HepG2 (cell line): ENCODE measurements around the gene RNPEPL1. TPM values are rescaled to one million over a fixed set of nuclear protein-coding genes. Genes with fewer than 3 reads are reported as not detected.

Experiments used
- ATAC-seq: fragments of 200-7000 bp; cut with Tn5 transposase; 3 replicates; pipeline ENCODE4 v1.9.1; 2020; ENCODE audit warnings: mild to moderate bottlenecking, moderate library complexity
- BruUV-seq: library from RNA; stranded (reverse); fragments of 400-500 nt; replicated peaks from 2 replicates; lab custom pipeline; 2021; lab: Mats Ljungman, UMichigan
- CTCF ChIA-PET: fragments of 300-600 bp; formaldehyde crosslinking; extraction: SDS; loops from one replicate; lab custom pipeline; 2021; ENCODE audit warnings: low total read pairs, inconsistent platforms, low intra/inter-chr PET ratio; lab: Yijun Ruan, JAX
- POLR2A ChIA-PET: fragments of 350-600 bp; sonication (Branson Sonifier 250); formaldehyde crosslinking; loops from one replicate; lab custom pipeline; 2020; ENCODE audit warnings: antibody characterized with exemption, inconsistent platforms; lab: Yijun Ruan, JAX
- DNase-seq: peaks from one replicate; pipeline ENCODE4 v3.0.0-alpha.2; 2015; ENCODE audit warnings: low spot score
- FAIRE-seq: peaks from 3 replicates; lab custom pipeline; 2011; peaks lifted over from hg19 to GRCh38; lab: Jason Lieb, UNC
- H2AFZ ChIP-seq: one replicate; pipeline ENCODE4 v1.6.1; 2011; ENCODE audit warnings: low read length, inconsistent platforms
- H3K27ac ChIP-seq: fragments of 300-600 bp; 3 replicates; pipeline ENCODE4 v1.8.0; 2011; ENCODE audit warnings: mixed run types, mild to moderate bottlenecking, mixed read lengths, low read length, inconsistent platforms; ENCODE audit not compliant: insufficient read depth; ENCODE audit errors: extremely low read length
- H3K27me3 ChIP-seq, 2 experiments: fragments of 200-600 bp in 1 of 2; 2 replicates in 1 of 2; 3 replicates in 1 of 2; pipeline versions ENCODE4 v1.6.0 to v1.8.0; 2011; ENCODE audit warnings: low read length in 2 of 2, mild to moderate bottlenecking in 2 of 2, moderate library complexity in 2 of 2, inconsistent platforms in 1 of 2; ENCODE audit not compliant: insufficient read depth in 2 of 2, control insufficient read depth in 1 of 2
- H3K36me3 ChIP-seq, 2 experiments: fragments of 200-600 bp in 1 of 2; replicated peaks in 1 of 2; 2 replicates in 1 of 2; 3 replicates in 1 of 2; pipeline versions ENCODE4 v1.5.1 to v1.8.0; 2011; ENCODE audit warnings: low read length in 2 of 2, inconsistent platforms in 1 of 2; ENCODE audit not compliant: insufficient read depth in 2 of 2, control insufficient read depth in 1 of 2
- H3K4me1 ChIP-seq: 2 replicates; pipeline ENCODE4 v1.5.1; 2012; ENCODE audit warnings: low read length, inconsistent platforms; ENCODE audit not compliant: insufficient read depth
- H3K4me2 ChIP-seq: 2 replicates; pipeline ENCODE4 v1.6.0; 2011; ENCODE audit warnings: low read depth, low read length, inconsistent platforms
- H3K4me3 ChIP-seq, 3 experiments: fragments of 200-600 bp in 1 of 3; sonication (generic), shearing (Covaris generic) in 1 of 3; replicated peaks in 1 of 3; 2 replicates each; pipeline ENCODE4 v1.5.1; 2011 to 2016; ENCODE audit warnings: low read length in 3 of 3, inconsistent platforms in 2 of 3, low read depth in 2 of 3, mild to moderate bottlenecking in 2 of 3, control low read depth in 1 of 3, mixed read lengths in 1 of 3; ENCODE audit not compliant: insufficient read depth in 1 of 3
- H3K79me2 ChIP-seq: one replicate; pipeline ENCODE4 v1.6.1; 2011; ENCODE audit warnings: low read length, inconsistent platforms; ENCODE audit not compliant: insufficient read depth
- H3K9ac ChIP-seq: 2 replicates; pipeline ENCODE4 v1.6.0; 2011; ENCODE audit warnings: mild to moderate bottlenecking, low read depth, low read length, inconsistent platforms; ENCODE audit not compliant: insufficient read depth
- H3K9me3 ChIP-seq: 2 replicates; pipeline ENCODE4 v1.5.1; 2012; ENCODE audit warnings: mild to moderate bottlenecking, low read length
- H4K20me1 ChIP-seq: 2 replicates; pipeline ENCODE4 v1.6.0; 2011; ENCODE audit warnings: inconsistent platforms, mild to moderate bottlenecking, low read length, moderate library complexity; ENCODE audit not compliant: insufficient read depth
- CEBPB ChIP-seq: IDR thresholded peaks from 2 replicates; pipeline ENCODE4 v1.6.1; 2011; ENCODE audit warnings: low read depth, low read length, improper control_type of control experiment, borderline replicate concordance
- JUNB ChIP-seq: sonication (generic); formaldehyde crosslinking; IDR thresholded peaks from 2 replicates; pipeline ENCODE4 v1.8.0; 2022; ENCODE audit warnings: missing genetic modification reagents, mild to moderate bottlenecking, borderline replicate concordance
- MNT ChIP-seq: fragments of 450-650 bp; IDR thresholded peaks from 2 replicates; pipeline ENCODE4 v1.6.1; 2016
- NR0B2 ChIP-seq: sonication (generic); formaldehyde crosslinking; IDR thresholded peaks from 2 replicates; pipeline ENCODE4 v1.4.0; 2020; ENCODE audit warnings: mild to moderate bottlenecking, missing genetic modification reagents
- SMAD9 ChIP-seq: sonication (generic); formaldehyde crosslinking; IDR thresholded peaks from 2 replicates; pipeline ENCODE4 v1.5.1; 2020; ENCODE audit warnings: mild to moderate bottlenecking, missing genetic modification reagents
- SRSF9 ChIP-seq: fragments of 200-400 bp; formaldehyde crosslinking; IDR thresholded peaks from 2 replicates; pipeline ENCODE4 v1.6.1; 2018; ENCODE audit warnings: borderline replicate concordance, mild to moderate bottlenecking, low read depth, low read length; ENCODE audit not compliant: insufficient read depth, poor library complexity, severe bottlenecking
- TBP ChIP-seq: sonication (generic); formaldehyde crosslinking; IDR thresholded peaks from 2 replicates; pipeline ENCODE4 v1.5.0; 2020; ENCODE audit warnings: missing genetic modification reagents
- TEAD3 ChIP-seq: optimal IDR thresholded peaks from 2 replicates; pipeline ENCODE3; 2016; ENCODE audit warnings: borderline replicate concordance
- THYN1 ChIP-seq: sonication (generic); formaldehyde crosslinking; IDR thresholded peaks from 2 replicates; pipeline ENCODE4 v1.8.1; 2023; ENCODE audit warnings: low read depth, mild to moderate bottlenecking, moderate library complexity, missing genetic modification reagents, borderline replicate concordance
- ZBTB1 ChIP-seq: sonication (generic); formaldehyde crosslinking; IDR thresholded peaks from 2 replicates; pipeline ENCODE4 v1.4.0; 2020; ENCODE audit warnings: missing genetic modification reagents, borderline replicate concordance
- ZHX1 ChIP-seq: sonication (generic); formaldehyde crosslinking; IDR thresholded peaks from 2 replicates; pipeline ENCODE4 v1.8.1; 2022; ENCODE audit warnings: low read depth, mild to moderate bottlenecking, missing genetic modification reagents
- ZMYM2 ChIP-seq: sonication (generic); formaldehyde crosslinking; IDR thresholded peaks from 2 replicates; pipeline ENCODE4 v1.8.0; 2022; ENCODE audit warnings: mild to moderate bottlenecking, missing genetic modification reagents
- ZNF619 ChIP-seq: sonication (generic); formaldehyde crosslinking; IDR thresholded peaks from 2 replicates; pipeline ENCODE4 v1.4.0; 2020; ENCODE audit warnings: mild to moderate bottlenecking, missing genetic modification reagents
- ZNF691 ChIP-seq: sonication (generic); formaldehyde crosslinking; IDR thresholded peaks from 2 replicates; pipeline ENCODE4 v1.4.0; 2020; ENCODE audit warnings: missing genetic modification reagents, low read depth, mild to moderate bottlenecking, borderline replicate concordance
- WGBS: methylation state at CpG from one replicate; pipeline ENCODE4 v1.1.6; 2017; ENCODE audit warnings: low lambda C conversion rate; 5-methylcytosine and 5-hydroxymethylcytosine counted together
- in situ Hi-C: cut with HindIII; loops from 2 replicates; pipeline ENCODE4 v1.10.0; 2017; ENCODE audit warnings: low pct_unique_long_range_greater_than_20kb; ENCODE audit not compliant: extremely low pct_ligation_motif_present
- intact Hi-C: fragments of 100-400 bp; cut with micrococcal nuclease; formaldehyde crosslinking; loops from one replicate; pipeline ENCODE4 v1.10.0; 2022; ENCODE audit not compliant: unreplicated experiment
- polyA plus RNA-seq, 8 experiments: library from polyadenylated mRNA; depleted of rRNA in 3 of 8; stranded (reverse) in 7 of 8; unstranded in 1 of 8; fragments of >200 nt; fragmentation: Illumina TruSeq in 4 of 8; extraction: Trizol in 4 of 8; gene quantifications; 2 replicates each; pipeline versions ENCODE4 v1.2.1 to v1.2.3, GENCODE V29; 2011 to 2016; ENCODE audit warnings: low read depth in 4 of 8, missing spikeins in 1 of 8, mixed read lengths in 1 of 8; ENCODE audit not compliant: insufficient read depth in 1 of 8
- total RNA-seq, 5 experiments: library from RNA; depleted of rRNA; stranded (reverse); fragments of >200 nt; fragmentation: Illumina TruSeq; extraction: Trizol; gene quantifications; 2 replicates each; pipeline ENCODE4 v1.2.3, GENCODE V29; 2016; ENCODE audit warnings: low read depth in 1 of 5

Gene RNPEPL1
- total and polyA plus RNA-seq, 2 of the 13 experiments (the other 11 are each of a cell fraction or from before 2014, with no cell fraction given): 13.0 to 18.0 TPM

GRCh38 chr2:240618776-240619175 is 50.5 kb downstream of the RNPEPL1 start:
- no peak for TF ChIP-seq TBP (CRISPR knock-in tag)
- TF ChIP-seq JUNB (CRISPR knock-in tag): no peak
- no peak for TF ChIP-seq ZHX1 (CRISPR knock-in tag)
- TF ChIP-seq ZBTB1 (CRISPR knock-in tag): no peak
- no peak for TF ChIP-seq ZMYM2
- no peak for TF ChIP-seq SRSF9
- TF ChIP-seq TEAD3: no peak
- TF ChIP-seq MNT: no peak
- TF ChIP-seq ZNF691 (CRISPR knock-in tag): no peak
- no peak for TF ChIP-seq THYN1
- no peak for TF ChIP-seq SMAD9 (CRISPR knock-in tag)
- no peak for TF ChIP-seq NR0B2
- TF ChIP-seq CEBPB: no peak
- TF ChIP-seq ZNF619 (CRISPR knock-in tag): no peak
- no peaks in the 10 kb centered on the region; the same call in 1 of the 2 replicates for H4K20me1 ChIP-seq
- WGBS: 84% methylated on average over 6 of the region's 6 CpGs
- FAIRE-seq (no peak), ATAC-seq (no peak), DNase-seq (no peak)
- no peak overlapping the region for H3K9ac ChIP-seq
- H3K4me1 ChIP-seq: no peaks in the 10 kb centered on the region
- intact Hi-C loops: no loop called here
- no TSS peak for BruUV-seq
- POLR2A ChIA-PET: no interaction called here
- H3K9me3 ChIP-seq: peaks cover 22% of the 10 kb centered on the region
- H3K4me2 ChIP-seq: no peak overlapping the region
- H3K36me3 ChIP-seq: peaks cover 21 to 60% of the 10 kb centered on the region in 2 experiments
- H3K27me3 ChIP-seq: no peaks in the 10 kb centered on the region; a peak in 1 of 5 replicates
- no peak overlapping the region for H2AFZ ChIP-seq
- no peak overlapping the region for H3K27ac ChIP-seq
- CTCF ChIA-PET: no interaction called here
- H3K79me2 ChIP-seq: no peaks in the 10 kb centered on the region
- no peak overlapping the region for H3K4me3 ChIP-seq
- in situ Hi-C loops: no loop called here
